Immature natural killer cell (primary cell): ENCODE data around the gene DAB2. TPM values are rescaled to one million over a fixed set of nuclear protein-coding genes. Genes with fewer than 3 reads are reported as not detected.

Experiments used
- DNase-seq, 3 donors: peaks; one replicate each; pipeline ENCODE4 v3.0.0; 2022; ENCODE audit warnings: mixed read lengths in 1 of 3
- H3K27ac Mint-ChIP-seq, 6 donors: one replicate each; pipeline ENCODE4 v1.8.0; 2020; ENCODE audit warnings: mixed read lengths in 6 of 6, mild to moderate bottlenecking in 5 of 6, inconsistent platforms in 4 of 6, moderate library complexity in 3 of 6
- H3K27me3 Mint-ChIP-seq, 3 donors: one replicate each; pipeline ENCODE4 v1.8.0; 2020 to 2021; ENCODE audit warnings: low read depth in 3 of 3, mild to moderate bottlenecking in 3 of 3, mixed read lengths in 3 of 3, moderate library complexity in 3 of 3, inconsistent platforms in 1 of 3
- H3K36me3 Mint-ChIP-seq, 3 donors: one replicate each; pipeline ENCODE4 v1.8.0; 2020; ENCODE audit warnings: mixed read lengths in 3 of 3, inconsistent platforms in 2 of 3, mild to moderate bottlenecking in 2 of 3
- H3K4me1 Mint-ChIP-seq, 2 donors: one replicate each; pipeline ENCODE4 v1.8.0; 2020; ENCODE audit warnings: inconsistent platforms in 2 of 2, mild to moderate bottlenecking in 2 of 2, mixed read lengths in 2 of 2, moderate library complexity in 1 of 2
- H3K4me3 Mint-ChIP-seq, 5 donors: one replicate each; pipeline ENCODE4 v1.8.0; 2020; ENCODE audit warnings: mild to moderate bottlenecking in 5 of 5, mixed read lengths in 5 of 5, inconsistent platforms in 3 of 5, moderate library complexity in 3 of 5
- H3K9me3 Mint-ChIP-seq, 6 donors: one replicate each; pipeline ENCODE4 v1.8.0; 2020; ENCODE audit warnings: mild to moderate bottlenecking in 6 of 6, mixed read lengths in 6 of 6, inconsistent platforms in 4 of 6, moderate library complexity in 3 of 6
- polyA plus RNA-seq, 3 donors: library from polyadenylated mRNA; unstranded; fragments of 300-500 nt; fragmentation: Illumina TruSeq; gene quantifications; one replicate each; pipeline ENCODE4 v1.2.3, GENCODE V29; 2021

Gene DAB2
- polyA plus RNA-seq, 3 donors from 2014 or later = 17.3 to 45.0 (median 20.0) TPM

DNA sequence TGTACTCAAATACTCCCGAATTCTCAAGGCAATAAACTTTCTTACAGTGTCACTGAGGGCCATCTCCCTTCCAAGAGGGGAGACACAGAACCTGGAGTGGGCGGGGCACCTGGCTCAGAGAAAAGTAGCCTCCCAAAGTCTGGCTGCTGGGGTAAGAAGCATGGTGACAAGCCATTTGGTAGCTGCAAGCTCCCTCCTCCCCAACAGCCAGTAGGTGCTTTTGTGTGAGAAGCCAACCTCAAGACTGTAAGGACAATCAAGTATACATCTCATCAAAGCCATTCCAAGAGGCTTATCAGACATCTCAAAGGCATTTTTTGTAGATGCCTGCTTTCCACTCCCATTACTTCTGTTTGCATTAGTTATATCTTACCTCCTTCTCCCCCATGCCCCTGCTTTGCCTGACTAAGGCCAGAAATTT, 1.4 kb downstream of the DAB2 start:
- Mint-ChIP-seq H3K27ac (peak overlapping the region in 4 of 6 donors; percentile 64 to 93 (median 76)), H3K4me3 (peak overlapping the region; percentile 93 to 97 (median 96)), H3K9me3 (no peaks in the 10 kb centered on the region), H3K4me1 (peaks cover 66 to 79% of the 10 kb centered on the region in 2 donors), H3K36me3 (no peaks in the 10 kb centered on the region), H3K27me3 (peaks cover 0 to 7% (median 3%) of the 10 kb centered on the region in 3 donors)
- no peak for DNase-seq

DNA sequence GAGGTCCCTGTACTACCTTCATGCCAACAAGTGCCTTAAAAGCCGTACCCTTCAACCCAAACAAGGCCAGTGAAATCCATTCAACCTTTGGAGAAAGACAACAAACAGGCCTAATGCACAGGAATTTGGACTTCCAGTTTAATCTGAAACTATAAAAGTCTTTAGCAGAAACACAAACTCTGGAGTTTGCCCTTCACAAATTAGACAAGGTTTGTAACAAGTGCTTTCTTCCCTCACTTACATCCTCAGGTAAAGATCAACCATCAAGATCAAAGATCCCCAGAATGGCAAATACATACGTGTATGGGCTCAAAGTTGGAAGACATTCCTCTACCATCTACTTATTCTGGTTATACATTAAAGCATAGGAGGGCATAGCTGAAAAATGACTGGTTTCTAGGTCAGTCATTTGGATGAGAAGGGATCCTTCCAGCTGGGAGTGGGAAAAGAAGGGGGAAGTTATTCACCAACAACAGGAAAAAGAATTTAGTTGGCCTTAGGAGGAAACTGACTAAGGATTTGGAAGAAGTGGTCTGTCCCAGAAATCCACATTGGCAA, 2.0 kb downstream of the DAB2 start:
- Mint-ChIP-seq H3K4me1 (peaks cover 66 to 84% of the 10 kb centered on the region in 2 donors), H3K9me3 (no peaks in the 10 kb centered on the region), H3K27ac (peak overlapping the region in 5 of 6 donors; percentile 12 to 76 (median 64)), H3K27me3 (peaks cover 0 to 7% (median 3%) of the 10 kb centered on the region in 3 donors), H3K36me3 (no peaks in the 10 kb centered on the region), H3K4me3 (peak overlapping the region; percentile 93 to 97 (median 96))
- no peak for DNase-seq

- Mint-ChIP-seq H3K36me3 (no peaks in the 10 kb centered on the region), H3K27me3 (peaks cover 0 to 7% (median 3%) of the 10 kb centered on the region in 3 donors), H3K4me1 (peaks cover 71 to 89% of the 10 kb centered on the region in 2 donors), H3K9me3 (no peaks in the 10 kb centered on the region), H3K27ac (peak overlapping the region in 5 of 6 donors; percentile 12 to 76 (median 64)), H3K4me3 (peak overlapping the region; percentile 1 to 97 (median 96))
- no peak for DNase-seq
Measured at GRCh38 chr5:39422036-39422606, 2.7 kb downstream of the DAB2 start.

GRCh38 chr5:39420482-39421145, 4.2 kb downstream of the DAB2 start:
- peak overlapping the region in 4 of 6 donors; percentile 10 to 54 (median 23) for H3K27ac Mint-ChIP-seq
- no peaks in the 10 kb centered on the region for H3K9me3 Mint-ChIP-seq
- H3K36me3 Mint-ChIP-seq = peaks cover 0 to 6% (median 5%) of the 10 kb centered on the region in 3 donors
- no peak for DNase-seq
- H3K27me3 Mint-ChIP-seq = peaks cover 0 to 7% (median 3%) of the 10 kb centered on the region in 3 donors
- H3K4me3 Mint-ChIP-seq = peak overlapping the region in 1 of 5 donors; percentile 18
- H3K4me1 Mint-ChIP-seq = peaks cover 76 to 88% of the 10 kb centered on the region in 2 donors

DNA sequence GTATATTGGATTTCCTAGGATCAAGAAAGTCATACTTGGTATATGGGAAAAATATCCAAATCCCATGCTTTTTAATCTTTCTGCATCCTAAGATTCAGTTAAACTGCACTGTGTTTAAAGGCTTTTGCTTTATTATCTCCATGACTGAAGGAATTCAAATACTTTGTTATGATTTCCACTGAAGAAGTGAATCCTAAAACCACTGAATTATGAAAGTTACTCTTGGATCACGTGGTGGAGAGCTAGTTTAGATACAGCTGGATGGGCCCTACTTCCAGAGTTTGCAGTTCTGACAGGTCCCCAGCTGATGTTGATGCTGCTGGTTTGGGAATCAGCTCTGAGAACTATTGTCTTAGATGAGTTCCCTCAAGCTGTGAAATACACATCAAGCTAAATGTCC, 5.0 kb downstream of the DAB2 start:
- no peaks in the 10 kb centered on the region for H3K9me3 Mint-ChIP-seq
- no peak for DNase-seq
- peaks cover 0 to 6% (median 5%) of the 10 kb centered on the region in 3 donors for H3K36me3 Mint-ChIP-seq
- peaks cover 75 to 88% of the 10 kb centered on the region in 2 donors for H3K4me1 Mint-ChIP-seq
- H3K4me3 Mint-ChIP-seq = no peak overlapping the region
- H3K27me3 Mint-ChIP-seq = peaks cover 0 to 3% (median 3%) of the 10 kb centered on the region in 3 donors
- no peak overlapping the region for H3K27ac Mint-ChIP-seq

DNA sequence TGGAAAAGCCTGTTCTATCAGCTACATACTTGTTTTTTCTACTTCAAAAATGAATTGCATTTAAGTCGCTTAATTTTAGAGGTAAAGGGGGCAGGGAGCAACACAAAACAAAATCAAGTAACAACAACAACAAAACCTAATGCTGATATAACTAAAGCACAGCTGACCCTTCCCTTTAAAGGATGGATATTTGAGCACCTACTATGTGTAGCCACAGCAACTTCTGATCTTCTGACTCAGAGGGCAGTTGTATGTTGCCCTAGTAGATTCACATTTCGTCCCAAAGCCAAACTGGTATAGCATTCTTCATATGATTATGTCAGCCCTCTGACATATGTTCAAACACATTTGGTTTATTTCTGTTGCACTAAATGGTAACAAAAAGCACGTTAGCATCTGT, 6.8 kb downstream of the DAB2 start:
- no peak overlapping the region for H3K4me3 Mint-ChIP-seq
- peaks cover 0 to 6% (median 5%) of the 10 kb centered on the region in 3 donors for H3K36me3 Mint-ChIP-seq
- no peaks in the 10 kb centered on the region for H3K9me3 Mint-ChIP-seq
- H3K27me3 Mint-ChIP-seq = no peaks in the 10 kb centered on the region
- H3K27ac Mint-ChIP-seq = no peak overlapping the region
- peaks cover 72 to 92% of the 10 kb centered on the region in 2 donors for H3K4me1 Mint-ChIP-seq
- no peak for DNase-seq

DNA sequence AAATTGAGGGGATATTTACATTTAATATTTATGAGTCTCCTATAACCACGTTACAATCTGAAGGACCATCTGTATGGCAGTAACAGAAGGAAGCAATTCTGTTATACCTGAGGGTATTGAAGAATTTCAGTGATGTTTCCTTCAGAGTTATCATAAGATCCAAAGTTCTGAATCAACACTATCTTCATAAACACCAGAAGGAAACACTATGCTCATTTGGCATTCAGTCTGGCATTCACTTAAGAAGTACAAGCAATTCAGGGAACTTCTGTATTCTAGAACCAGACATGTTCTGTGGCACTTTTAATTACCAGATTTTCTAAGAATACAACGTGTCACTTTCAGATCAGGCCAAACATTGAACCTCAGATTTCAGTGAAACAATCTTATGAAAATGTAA, 9.6 kb downstream of the DAB2 start:
- Mint-ChIP-seq H3K4me1 (peaks cover 68 to 91% of the 10 kb centered on the region in 2 donors), H3K27me3 (no peaks in the 10 kb centered on the region), H3K9me3 (no peaks in the 10 kb centered on the region), H3K27ac (no peak overlapping the region), H3K4me3 (no peak overlapping the region), H3K36me3 (peaks cover 0 to 10% (median 6%) of the 10 kb centered on the region in 3 donors)
- no peak for DNase-seq

DNA sequence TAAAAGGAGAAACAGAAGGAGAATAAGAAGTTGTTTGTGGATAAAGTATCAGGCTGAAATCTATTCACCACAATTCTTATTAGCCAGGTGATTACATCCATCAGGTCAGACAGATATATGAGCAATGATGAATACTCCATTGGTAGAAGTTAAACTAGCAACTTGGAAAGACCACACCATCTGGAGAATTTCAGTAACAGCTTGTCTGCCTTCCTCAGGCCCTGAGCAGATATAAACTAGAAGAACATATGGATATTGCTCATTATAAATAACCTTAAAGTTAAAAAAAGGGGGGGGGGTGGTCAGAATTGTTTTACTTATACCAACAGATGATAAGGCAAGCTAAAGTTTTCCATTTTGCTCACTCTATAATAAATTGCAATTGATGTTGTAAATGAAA, 10.4 kb downstream of the DAB2 start:
- H3K4me1 Mint-ChIP-seq = peaks cover 66 to 89% of the 10 kb centered on the region in 2 donors
- H3K36me3 Mint-ChIP-seq = peaks cover 0 to 15% (median 9%) of the 10 kb centered on the region in 3 donors
- no peak overlapping the region for H3K4me3 Mint-ChIP-seq
- peaks cover 0 to 1% (median 0%) of the 10 kb centered on the region in 3 donors for H3K27me3 Mint-ChIP-seq
- DNase-seq = no peak
- no peaks in the 10 kb centered on the region for H3K9me3 Mint-ChIP-seq
- no peak overlapping the region for H3K27ac Mint-ChIP-seq

DNA sequence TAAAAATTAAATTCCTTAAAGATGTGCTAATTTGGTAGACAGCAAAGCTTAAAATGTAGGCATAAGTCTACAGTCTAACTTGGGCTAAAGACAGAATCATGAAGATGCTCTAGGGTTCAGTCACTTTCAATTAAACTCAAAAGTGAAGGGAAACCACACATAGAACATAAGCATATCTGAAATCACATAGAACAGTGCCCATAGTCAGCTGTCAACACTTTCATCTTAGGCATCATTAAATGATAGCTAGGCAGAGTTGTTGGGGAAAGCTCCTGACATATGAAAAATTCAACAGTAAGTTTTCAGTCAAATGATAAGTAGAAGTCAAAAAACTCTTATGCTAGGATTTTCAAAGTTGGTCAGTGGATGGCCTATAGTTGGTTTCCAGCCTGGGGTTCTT, 11.0 kb downstream of the DAB2 start:
- Mint-ChIP-seq H3K36me3 (peaks cover 0 to 16% (median 9%) of the 10 kb centered on the region in 3 donors), H3K9me3 (no peaks in the 10 kb centered on the region), H3K4me3 (no peak overlapping the region), H3K27ac (peak overlapping the region in 2 of 6 donors; percentile 26 to 52), H3K27me3 (peaks cover 0 to 1% (median 0%) of the 10 kb centered on the region in 3 donors), H3K4me1 (peaks cover 63 to 89% of the 10 kb centered on the region in 2 donors)
- no peak for DNase-seq

GRCh38 chr5:39412721-39413394, 11.9 kb downstream of the DAB2 start:
- Mint-ChIP-seq H3K36me3 (peaks cover 2 to 18% (median 9%) of the 10 kb centered on the region in 3 donors), H3K27me3 (peaks cover 0 to 1% (median 0%) of the 10 kb centered on the region in 3 donors), H3K27ac (peak overlapping the region in 3 of 6 donors; percentile 12 to 49 (median 29)), H3K9me3 (no peaks in the 10 kb centered on the region), H3K4me3 (no peak overlapping the region), H3K4me1 (peaks cover 64 to 88% of the 10 kb centered on the region in 2 donors)
- no peak for DNase-seq

GRCh38 chr5:39411985-39412384, 12.8 kb downstream of the DAB2 start:
- H3K4me1 Mint-ChIP-seq = peaks cover 58 to 87% of the 10 kb centered on the region in 2 donors
- no peak overlapping the region for H3K4me3 Mint-ChIP-seq
- no peaks in the 10 kb centered on the region for H3K9me3 Mint-ChIP-seq
- peak overlapping the region in 2 of 6 donors; percentile 49 to 76 for H3K27ac Mint-ChIP-seq
- peaks cover 0 to 1% (median 0%) of the 10 kb centered on the region in 3 donors for H3K27me3 Mint-ChIP-seq
- DNase-seq = no peak
- peaks cover 7 to 22% (median 12%) of the 10 kb centered on the region in 3 donors for H3K36me3 Mint-ChIP-seq

DNA sequence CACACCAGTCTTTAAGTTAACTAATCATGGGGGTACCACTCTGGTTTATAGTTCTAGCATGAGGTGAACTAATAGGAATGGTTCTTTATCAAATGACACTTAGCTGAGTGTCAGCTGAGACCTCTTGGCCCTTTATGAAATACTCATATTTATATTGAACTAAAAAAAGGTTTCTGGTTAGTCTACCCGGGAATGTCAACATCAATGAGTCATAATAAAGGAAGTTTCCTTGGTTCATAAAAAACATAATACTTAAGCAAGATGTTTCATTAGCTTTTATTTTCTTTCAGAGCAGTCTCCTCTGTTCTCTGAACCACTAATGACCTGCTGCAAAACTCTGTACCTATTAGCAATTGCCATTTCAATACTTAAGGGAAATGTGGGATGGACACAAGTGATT, 13.7 kb downstream of the DAB2 start:
- no peak for DNase-seq
- H3K4me1 Mint-ChIP-seq = peaks cover 53 to 83% of the 10 kb centered on the region in 2 donors
- no peaks in the 10 kb centered on the region for H3K9me3 Mint-ChIP-seq
- H3K36me3 Mint-ChIP-seq = peaks cover 7 to 21% (median 9%) of the 10 kb centered on the region in 3 donors
- H3K27me3 Mint-ChIP-seq = peaks cover 0 to 1% (median 0%) of the 10 kb centered on the region in 3 donors
- H3K4me3 Mint-ChIP-seq = no peak overlapping the region
- H3K27ac Mint-ChIP-seq = peak overlapping the region in 2 of 6 donors; percentile 13 to 37

DNA sequence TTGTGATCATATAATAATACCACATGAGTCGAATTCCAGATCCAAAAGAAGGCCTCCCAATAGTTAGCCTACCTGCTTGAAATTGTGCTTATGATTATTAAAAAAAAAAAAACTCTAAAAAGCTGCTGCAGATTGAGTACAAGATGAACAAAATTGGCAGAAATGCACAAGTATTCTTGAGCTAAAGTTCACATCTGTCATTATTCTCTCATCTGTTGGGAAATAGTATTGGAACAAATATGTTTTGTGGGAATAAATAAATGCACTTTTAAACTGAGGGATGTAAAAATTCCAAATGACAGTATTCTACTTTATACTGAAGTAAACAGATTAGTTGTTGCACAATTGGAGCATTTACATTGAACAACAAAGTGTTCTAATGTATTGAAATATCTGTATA, 15.7 kb downstream of the DAB2 start:
- peaks cover 7 to 20% (median 10%) of the 10 kb centered on the region in 3 donors for H3K36me3 Mint-ChIP-seq
- H3K27me3 Mint-ChIP-seq = peaks cover 0 to 1% (median 0%) of the 10 kb centered on the region in 3 donors
- H3K4me3 Mint-ChIP-seq = no peak overlapping the region
- H3K9me3 Mint-ChIP-seq = no peaks in the 10 kb centered on the region
- H3K4me1 Mint-ChIP-seq = peaks cover 54 to 63% of the 10 kb centered on the region in 2 donors
- DNase-seq = no peak
- no peak overlapping the region for H3K27ac Mint-ChIP-seq
